GM18520 (cell line): ENCODE results near the gene MAPK8IP3.

Experiments used
- ATAC-seq: cut with Tn5 transposase; IDR thresholded peaks from one replicate; pipeline ENCODE4 v1.9.1; 2021; ENCODE audit not compliant: unreplicated experiment

Gene MAPK8IP3

GRCh38 chr16:1740234-1740633 lies 34.2 kb downstream of the MAPK8IP3 start:
- ATAC-seq, result no peak

DNA sequence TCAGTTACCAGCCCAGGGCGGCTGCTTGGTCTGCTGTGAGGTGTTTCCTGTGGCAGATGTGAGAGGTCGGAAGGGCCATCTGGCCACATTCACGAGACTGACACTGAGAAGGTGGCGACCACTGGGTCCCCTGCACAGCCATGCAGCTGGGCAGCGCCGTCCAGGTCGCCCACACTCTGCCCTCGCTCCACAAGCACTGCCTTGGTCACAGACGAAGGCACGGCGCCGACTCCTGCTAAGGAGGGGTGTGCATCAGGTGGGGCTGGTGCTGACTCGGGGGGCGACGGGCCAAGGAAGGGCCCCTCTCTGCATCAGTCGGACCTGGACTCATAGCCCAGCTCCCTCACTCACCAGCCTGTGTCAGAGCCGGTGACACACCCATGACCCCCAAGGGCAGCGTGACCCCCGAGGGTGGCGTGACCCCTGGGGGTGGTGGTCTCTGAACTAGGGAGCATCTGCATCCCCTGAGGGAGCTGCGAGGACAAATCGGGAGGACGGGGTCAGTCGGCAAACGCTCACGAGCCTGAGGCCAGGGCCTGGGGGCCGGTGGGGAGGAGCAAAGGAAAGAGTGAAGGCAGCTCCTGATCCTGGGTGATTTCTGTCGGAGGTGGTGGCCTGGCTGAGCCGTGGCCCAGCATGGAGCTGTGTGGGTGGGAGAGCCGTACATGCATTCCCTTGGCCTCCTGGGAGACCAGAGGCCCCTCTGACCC lies 34.9 kb downstream of the MAPK8IP3 start:
- no peak for ATAC-seq

DNA sequence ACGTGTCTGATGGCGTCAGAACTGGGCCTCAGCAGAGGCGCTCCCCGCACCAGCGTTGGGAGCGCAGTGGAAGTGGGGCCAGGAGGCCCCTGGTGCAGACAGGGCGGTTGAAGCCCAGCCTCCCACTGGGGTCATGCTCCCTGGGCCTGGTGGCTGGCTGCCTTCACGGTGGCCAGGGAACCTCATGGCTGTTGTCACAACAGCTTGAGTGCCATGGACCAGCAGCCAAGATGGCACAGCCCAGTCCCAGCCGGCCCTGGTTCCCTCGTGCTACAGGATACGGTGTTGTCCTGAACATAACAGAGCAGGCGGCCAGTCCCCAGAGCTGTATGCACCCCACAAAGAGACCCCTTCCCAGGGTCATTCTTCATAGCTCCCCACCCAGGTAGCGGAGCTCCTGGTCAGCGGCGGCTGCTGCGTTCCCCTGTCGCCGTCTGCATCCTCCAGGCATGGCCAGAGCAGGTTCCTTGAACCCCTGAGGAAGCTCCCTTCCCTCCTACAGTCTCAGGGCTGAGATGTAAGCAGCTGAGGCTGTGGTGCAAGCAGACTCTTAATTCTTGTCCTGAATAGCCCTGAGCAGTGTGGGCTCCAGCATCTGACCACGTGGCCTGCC lies 35.7 kb downstream of the MAPK8IP3 start:
- no peak for ATAC-seq

GRCh38 chr16:1743376-1744337 lies 37.7 kb downstream of the MAPK8IP3 start:
- no peak for ATAC-seq

DNA sequence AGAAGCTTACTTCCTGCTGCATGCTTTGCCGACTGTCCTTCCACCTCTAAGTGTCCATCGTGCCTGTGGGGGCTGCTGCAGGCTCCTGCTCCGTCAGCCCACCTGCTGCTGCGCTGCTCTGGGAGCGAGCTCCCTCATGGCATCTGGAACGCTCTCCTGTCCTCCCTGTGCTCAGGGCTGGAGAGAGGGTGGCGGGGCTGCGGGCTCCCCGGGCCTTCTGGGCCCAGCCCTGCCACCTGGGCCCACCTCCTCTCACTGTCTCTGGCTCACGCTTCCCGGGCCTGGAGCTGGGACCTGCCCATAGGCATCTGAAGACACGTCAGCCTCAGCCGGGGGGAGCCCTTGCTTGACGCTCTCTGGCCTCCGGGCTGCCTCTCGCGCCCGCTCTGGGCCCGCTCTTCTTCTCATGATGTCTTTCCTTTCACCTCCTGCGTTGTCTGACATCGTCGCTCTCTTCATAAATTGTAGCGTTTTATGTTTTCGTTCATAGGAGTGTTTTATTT lies 38.4 kb downstream of the MAPK8IP3 start:
- no peak for ATAC-seq

- ATAC-seq, result no peak
These were observed 39.3 kb downstream of the MAPK8IP3 start for GRCh38 chr16:1745181-1745899.

DNA sequence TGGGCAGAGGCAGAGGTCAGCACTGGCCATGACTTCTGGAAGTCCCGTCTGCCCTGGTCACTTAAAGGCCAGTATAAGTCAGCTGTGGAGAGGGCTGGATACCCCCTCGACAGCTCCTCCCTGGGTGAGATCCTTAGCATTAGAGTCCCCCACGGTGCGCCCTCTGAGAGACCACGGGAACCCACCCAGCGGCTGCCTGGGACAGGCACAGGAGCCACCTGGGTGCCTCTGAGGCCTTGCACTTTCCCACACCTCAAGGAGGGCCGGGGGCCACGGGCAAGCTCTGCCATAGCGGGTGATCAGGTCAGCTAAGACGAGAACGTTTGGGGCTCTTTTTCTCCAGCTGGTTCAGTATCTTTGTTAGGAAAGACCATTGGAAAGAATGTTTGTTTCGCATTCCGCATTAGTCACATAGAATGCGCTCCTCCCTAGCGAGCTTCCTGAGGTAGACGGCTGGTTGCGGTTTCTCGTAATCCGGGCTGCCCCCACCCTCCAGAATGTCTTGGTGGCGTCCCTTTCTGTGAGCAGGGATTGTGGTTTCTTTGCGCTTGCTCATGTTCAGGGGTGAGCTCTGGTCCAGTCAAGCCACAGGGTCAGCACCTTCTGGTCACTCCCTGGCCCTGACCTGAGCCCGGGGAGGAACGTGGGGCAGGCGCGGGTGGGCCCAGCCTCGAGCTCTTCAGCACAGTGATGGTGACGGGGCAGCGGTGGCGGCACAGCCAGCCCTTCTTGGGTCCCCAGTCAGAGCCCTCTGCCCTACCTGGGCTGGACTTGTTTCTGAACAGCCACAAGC lies 40.1 kb downstream of the MAPK8IP3 start:
- ATAC-seq, result no peak

GRCh38 chr16:1746693-1747195 lies 40.7 kb downstream of the MAPK8IP3 start:
- ATAC-seq, result no peak

DNA sequence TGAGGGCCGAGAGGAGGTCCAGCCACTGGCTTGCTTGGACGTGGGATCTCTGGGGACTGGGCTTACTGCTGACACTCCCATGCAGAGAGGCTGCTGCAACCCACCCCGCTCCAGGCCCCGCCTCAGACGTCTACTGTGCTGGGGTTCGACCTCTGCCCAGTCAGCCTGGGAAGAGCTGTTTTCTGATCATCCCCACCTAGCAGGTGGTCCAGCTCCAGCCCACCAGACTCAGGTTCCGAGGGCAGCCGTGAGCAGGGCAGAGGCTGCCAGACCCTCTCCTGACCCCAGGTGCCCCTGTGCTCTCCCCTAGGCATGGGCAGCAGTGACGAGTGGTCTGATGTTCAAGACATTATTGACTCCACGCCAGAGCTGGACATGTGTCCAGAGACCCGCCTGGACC lies 41.9 kb downstream of the MAPK8IP3 start:
- no peak for ATAC-seq

DNA sequence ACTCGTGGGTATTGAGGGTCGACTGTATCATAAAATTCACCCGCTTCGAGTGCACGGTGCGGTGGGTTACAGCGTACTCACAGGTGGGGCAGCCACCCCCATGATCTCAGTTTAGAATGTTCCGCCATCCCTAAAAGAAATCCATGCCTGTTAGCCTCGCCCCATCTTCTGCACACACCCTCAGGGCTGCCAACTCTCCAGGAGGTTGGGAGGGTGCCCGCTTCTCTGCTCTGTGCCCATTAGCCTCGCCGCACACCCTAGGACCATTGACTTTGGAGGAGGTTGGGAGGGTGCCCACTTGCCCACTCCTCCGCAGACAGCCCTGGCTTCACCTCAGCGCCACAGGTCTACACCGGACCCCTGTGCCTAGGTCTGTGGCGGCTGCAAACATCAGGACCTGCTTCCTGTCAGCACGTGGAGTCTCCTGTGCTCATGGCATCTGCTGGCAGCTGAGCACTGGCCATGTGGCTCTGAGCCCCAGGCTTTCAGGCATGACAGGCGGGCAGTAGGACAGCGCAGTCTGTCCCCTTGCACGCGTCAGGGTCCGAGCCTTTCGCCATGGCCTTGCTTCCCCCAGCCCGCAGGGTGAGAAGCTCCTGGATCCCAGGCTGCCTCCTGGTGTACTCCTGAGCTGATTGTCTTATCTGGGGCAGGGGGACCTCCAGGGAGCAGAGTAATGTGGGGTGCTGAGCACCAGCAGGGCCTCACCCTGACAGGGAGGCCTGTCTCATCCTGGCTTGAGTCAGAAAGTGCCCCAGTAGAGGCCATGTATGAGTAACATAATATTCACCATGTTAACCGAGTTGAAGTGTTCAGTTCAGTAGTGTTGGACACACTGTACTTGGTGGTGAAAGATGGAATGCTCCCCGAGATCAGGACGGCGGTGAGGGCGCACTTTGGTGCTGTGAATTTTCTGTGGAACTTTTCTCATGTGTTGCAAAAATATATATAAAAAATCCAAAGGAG lies 43.4 kb downstream of the MAPK8IP3 start:
- no peak for ATAC-seq

- no peak for ATAC-seq
These were observed 46.0 kb downstream of the MAPK8IP3 start for GRCh38 chr16:1751946-1752345.

GRCh38 chr16:1752853-1753252 lies 46.9 kb downstream of the MAPK8IP3 start:
- ATAC-seq, result no peak

DNA sequence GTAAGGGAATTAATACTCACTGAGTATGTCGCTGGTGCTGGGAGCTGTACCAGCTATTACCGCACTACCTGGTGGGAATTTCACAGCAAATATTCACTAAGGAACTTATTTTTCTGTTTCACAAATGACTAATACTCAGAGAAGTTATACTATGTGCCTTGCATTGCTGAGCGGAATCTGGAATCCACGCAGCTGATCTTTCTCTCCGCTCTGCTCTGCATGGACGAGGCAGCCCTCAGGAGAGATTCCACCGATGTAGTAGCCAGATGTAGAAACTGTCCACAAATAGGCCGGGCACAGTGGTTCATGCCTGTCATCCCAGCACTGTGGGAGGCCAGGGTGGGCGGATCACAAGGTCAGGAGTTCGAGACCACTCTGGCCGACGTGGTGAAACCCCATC lies 48.2 kb downstream of the MAPK8IP3 start:
- ATAC-seq, result no peak

DNA sequence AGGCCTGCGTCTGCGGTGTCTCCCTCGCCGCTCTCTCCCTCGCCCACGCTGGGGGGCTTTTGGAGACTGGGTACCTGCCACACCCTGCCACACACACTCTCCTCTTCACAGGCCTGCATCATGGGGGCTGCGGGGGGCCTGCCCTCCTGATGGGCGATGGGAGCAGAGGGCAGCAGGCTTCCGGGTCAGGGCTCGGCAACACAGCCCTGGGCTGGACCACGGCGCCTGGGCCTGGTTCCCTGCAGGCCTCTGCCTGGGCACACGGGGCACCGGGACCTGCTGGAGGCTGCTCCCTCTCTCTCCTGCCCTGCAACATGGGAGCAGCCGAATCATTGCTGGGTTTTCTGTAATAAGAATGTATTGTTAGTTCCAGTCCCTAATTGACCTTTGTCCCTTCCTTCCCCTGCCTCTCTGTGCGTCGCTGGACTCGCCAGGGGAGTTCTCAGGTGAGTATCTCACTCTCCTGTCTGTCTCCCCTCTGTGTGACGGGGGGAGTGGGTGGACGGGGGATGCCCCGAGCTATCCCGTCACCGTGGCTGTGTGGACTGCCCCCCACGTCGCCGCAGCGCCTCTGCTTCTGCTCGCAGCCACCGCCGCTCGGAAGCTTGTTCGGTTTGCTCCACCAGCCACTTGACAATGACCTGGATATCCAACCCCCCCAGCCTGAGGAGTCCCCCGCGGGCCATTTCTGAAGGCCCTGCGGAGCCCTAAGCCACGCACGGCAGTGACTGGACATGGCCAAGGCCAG lies 51.9 kb downstream of the MAPK8IP3 start:
- ATAC-seq, result no peak

DNA sequence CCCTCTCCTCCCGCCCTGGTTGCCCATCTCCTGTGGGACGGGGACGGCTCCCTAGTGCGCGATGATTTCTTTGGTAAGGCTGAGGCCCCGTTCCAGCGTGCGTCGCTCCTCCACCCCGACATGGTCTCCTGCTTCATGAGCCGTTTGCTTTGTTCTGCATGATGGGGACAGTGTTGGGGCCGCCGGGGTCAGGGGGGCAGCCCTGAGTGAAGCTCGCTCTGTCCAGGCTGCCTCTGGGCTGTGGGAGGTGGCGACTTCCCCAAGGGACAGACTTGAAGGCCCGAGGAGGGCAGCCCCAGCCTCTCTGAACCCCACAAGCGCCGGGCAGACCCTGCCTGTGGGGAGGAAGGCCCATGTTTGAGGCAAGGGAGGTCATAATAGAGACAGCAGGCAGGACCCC lies 52.9 kb downstream of the MAPK8IP3 start:
- ATAC-seq, result no peak

DNA sequence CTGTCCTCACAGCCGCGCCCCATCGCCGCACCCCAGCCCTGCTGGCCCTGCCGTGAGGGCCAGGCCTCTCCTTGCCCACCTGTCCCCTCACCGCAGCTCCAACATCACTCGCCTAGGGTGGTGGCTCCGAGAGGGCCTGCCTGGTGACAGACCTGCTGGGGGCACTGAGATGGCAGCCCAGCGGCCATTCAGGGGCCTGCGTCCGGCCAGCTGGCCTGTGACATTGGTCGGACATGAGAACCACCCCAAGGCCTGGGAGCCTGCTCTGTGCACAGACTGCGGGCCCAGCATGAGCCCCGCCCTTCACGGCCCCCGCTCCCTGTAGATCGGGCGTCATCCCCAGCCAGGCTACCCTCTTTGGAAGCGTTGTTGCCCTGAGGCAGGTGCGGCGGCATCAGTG lies 53.5 kb downstream of the MAPK8IP3 start:
- no peak for ATAC-seq

DNA sequence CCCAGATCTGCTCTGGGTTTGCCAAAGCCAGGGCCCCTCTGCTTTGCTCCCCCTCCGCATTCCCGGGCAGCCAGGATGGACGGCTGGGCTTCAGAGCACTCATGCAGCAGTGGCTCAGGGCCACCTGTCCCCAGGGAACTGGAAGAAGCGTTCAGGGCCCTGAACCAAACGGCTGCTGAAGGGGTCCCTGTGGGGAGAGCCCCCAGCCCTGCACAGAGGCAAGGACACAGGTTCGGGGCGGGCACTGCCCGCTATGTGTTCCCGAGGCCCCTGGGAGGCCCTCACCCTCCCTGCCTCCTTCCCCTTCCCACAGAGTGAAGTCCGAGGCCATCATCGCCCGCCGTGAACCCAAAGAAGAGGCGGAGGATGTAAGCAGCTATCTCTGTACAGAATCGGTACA lies 54.9 kb downstream of the MAPK8IP3 start:
- ATAC-seq, result no peak

DNA sequence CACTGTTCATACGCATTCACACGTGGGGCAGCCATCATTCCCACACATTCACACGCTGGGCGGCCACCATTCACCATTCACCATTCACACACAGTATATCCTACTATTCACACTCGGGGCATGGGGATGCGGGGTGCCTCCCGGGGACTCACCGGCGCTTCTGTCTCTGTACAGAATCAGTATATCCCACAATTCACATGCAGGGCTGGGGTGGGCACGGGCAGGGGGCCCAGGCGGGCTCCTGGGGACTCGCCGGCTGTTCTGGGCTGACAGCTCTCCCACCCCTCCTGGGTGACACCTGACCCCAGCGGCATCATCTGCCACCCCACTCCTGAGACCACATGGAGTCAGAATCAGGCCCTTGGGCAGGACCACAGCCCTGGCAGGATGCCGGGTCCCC lies 55.8 kb downstream of the MAPK8IP3 start:
- no peak for ATAC-seq
